Endothelial cell of umbilical vein (primary cell): ENCODE data around the gene UVRAG. TPM values are rescaled to one million over a fixed set of nuclear protein-coding genes. Genes with fewer than 3 reads are reported as not detected.

Source experiments
- BruUV-seq: library from RNA; stranded (reverse); fragments of 400-500 nt; replicated peaks from 2 replicates; lab custom pipeline; 2021; lab: Mats Ljungman, UMichigan
- CTCF ChIA-PET: fragments of 300-600, 350-600 bp; sonication (Branson Sonifier 250); formaldehyde crosslinking; loops from one replicate; lab custom pipeline; 2021; ENCODE audit warnings: antibody characterized with exemption, inconsistent platforms; lab: Charles Lee
- POLR2A ChIA-PET: fragments of 300-600, 350-600 bp; sonication (Branson Sonifier 250); formaldehyde crosslinking; loops from one replicate; lab custom pipeline; 2021; ENCODE audit warnings: antibody characterized with exemption, inconsistent platforms; lab: Charles Lee
- DNase-seq: peaks from one replicate; pipeline ENCODE4 v3.0.0-alpha.2; 2011; ENCODE audit warnings: low read depth, low spot score
- FAIRE-seq: peaks from 2 replicates; lab custom pipeline; 2011; peaks lifted over from hg19 to GRCh38; lab: Jason Lieb, UNC
- H2AFZ ChIP-seq: 2 replicates; pipeline ENCODE4 v1.6.0; 2012; ENCODE audit warnings: low read depth, low read length, control low read depth, inconsistent platforms
- H3K27ac ChIP-seq: 2 replicates; pipeline ENCODE4 v1.5.1; 2011; ENCODE audit warnings: low read depth, mild to moderate bottlenecking, control low read depth, low read length, moderate library complexity; ENCODE audit not compliant: insufficient read depth
- H3K27me3 ChIP-seq, 2 experiments: 2 replicates each; pipeline versions ENCODE4 v1.6.0 to v1.6.1; 2011; ENCODE audit warnings: low read length in 2 of 2, mixed read lengths in 1 of 2; ENCODE audit not compliant: control insufficient read depth in 2 of 2, insufficient read depth in 2 of 2
- H3K36me3 ChIP-seq, 2 experiments: 2 replicates in 1 of 2; 3 replicates in 1 of 2; pipeline ENCODE4 v1.5.1; 2011; ENCODE audit warnings: low read length in 2 of 2, mild to moderate bottlenecking in 1 of 2, moderate library complexity in 1 of 2; ENCODE audit not compliant: control insufficient read depth in 2 of 2, insufficient read depth in 2 of 2; ENCODE audit errors: extremely low read depth in 1 of 2
- H3K4me1 ChIP-seq: 3 replicates; pipeline ENCODE4 v1.5.1; 2011; ENCODE audit warnings: mild to moderate bottlenecking, low read length; ENCODE audit not compliant: control insufficient read depth, insufficient read depth; ENCODE audit errors: extremely low read depth
- H3K4me2 ChIP-seq: 2 replicates; pipeline ENCODE4 v1.6.1; 2011; ENCODE audit warnings: low read length, control low read depth, mixed read lengths; ENCODE audit not compliant: insufficient read depth
- H3K4me3 ChIP-seq, 3 experiments: fragments of 200-600 bp in 1 of 3; sonication (generic), shearing (Covaris generic) in 1 of 3; replicated peaks in 1 of 3; 2 replicates each; pipeline ENCODE4 v1.5.1; 2011 to 2016; ENCODE audit warnings: control low read depth in 3 of 3, low read length in 3 of 3, mild to moderate bottlenecking in 2 of 3, inconsistent platforms in 1 of 3, low read depth in 1 of 3, moderate library complexity in 1 of 3; ENCODE audit not compliant: insufficient read depth in 1 of 3
- H3K79me2 ChIP-seq: 2 replicates; pipeline ENCODE4 v1.6.0; 2012; ENCODE audit warnings: low read length, inconsistent platforms; ENCODE audit not compliant: control insufficient read depth, insufficient read depth
- H3K9ac ChIP-seq: replicated peaks from 2 replicates; pipeline ENCODE3; 2011; ENCODE audit warnings: low read length, control low read depth; ENCODE audit not compliant: insufficient read depth; ENCODE audit errors: extremely low read depth
- H3K9me1 ChIP-seq: replicated peaks from 3 replicates; pipeline ENCODE4 v1.6.0; 2011; ENCODE audit warnings: mild to moderate bottlenecking, low read length; ENCODE audit not compliant: control insufficient read depth, insufficient read depth; ENCODE audit errors: extremely low read depth
- H3K9me3 ChIP-seq: replicated peaks from 2 replicates; pipeline ENCODE4 v1.5.1; 2012; ENCODE audit warnings: low read length, inconsistent platforms; ENCODE audit not compliant: control insufficient read depth, insufficient read depth
- H4K20me1 ChIP-seq: replicated peaks from 2 replicates; pipeline ENCODE3; 2011; ENCODE audit warnings: mild to moderate bottlenecking, low read length; ENCODE audit not compliant: control insufficient read depth, insufficient read depth; ENCODE audit errors: extremely low read depth
- EZH2 ChIP-seq: IDR thresholded peaks from 2 replicates; pipeline ENCODE4 v1.6.1; 2012; ENCODE audit warnings: borderline replicate concordance, low read depth, mild to moderate bottlenecking, moderate library complexity, low read length, inconsistent platforms; ENCODE audit not compliant: severe bottlenecking
- FOS ChIP-seq: IDR thresholded peaks from 2 replicates; pipeline ENCODE4 v1.6.1; 2011; ENCODE audit warnings: mild to moderate bottlenecking, low read length, moderate library complexity, borderline replicate concordance; ENCODE audit not compliant: insufficient read depth
- GATA2 ChIP-seq: IDR thresholded peaks from 2 replicates; pipeline ENCODE4 v1.7.0; 2011; ENCODE audit warnings: low read depth, mild to moderate bottlenecking, moderate library complexity, mixed read lengths, low read length; ENCODE audit not compliant: insufficient read length, insufficient read depth
- JUN ChIP-seq: IDR thresholded peaks from 2 replicates; pipeline ENCODE4 v1.6.1; 2011; ENCODE audit warnings: borderline replicate concordance, low read depth; ENCODE audit not compliant: insufficient read length, insufficient read depth
- MYC ChIP-seq: IDR thresholded peaks from one replicate; pipeline ENCODE4 v1.6.1; 2011; ENCODE audit warnings: mild to moderate bottlenecking, low read depth, low read length
- POLR2A ChIP-seq: IDR thresholded peaks from 2 replicates; pipeline ENCODE4 v1.6.1; 2012; ENCODE audit warnings: low read depth, mild to moderate bottlenecking, control low read depth, low read length
- POLR2AphosphoS5 ChIP-seq: IDR thresholded peaks from 2 replicates; pipeline ENCODE4 v1.6.1; 2012; ENCODE audit warnings: low read depth, mild to moderate bottlenecking, control low read depth, low read length, moderate library complexity; ENCODE audit not compliant: insufficient read depth
- dilution Hi-C: fragments of 300-500 bp; cut with MboI; formaldehyde crosslinking; loops from one replicate; pipeline ENCODE4 v1.15.0; 2019; ENCODE audit warnings: low sequenced_read_pairs; ENCODE audit not compliant: extremely low pct_ligation_motif_present
- intact Hi-C: fragments of 100-400 bp; cut with micrococcal nuclease; formaldehyde crosslinking; loops from one replicate; pipeline ENCODE4 v1.10.0; 2022
- polyA plus RNA-seq, 4 experiments: library from polyadenylated mRNA; depleted of rRNA in 3 of 4; stranded (reverse) in 3 of 4; unstranded in 1 of 4; fragments of >200 nt; gene quantifications; 2 replicates each; pipeline versions ENCODE4 v1.2.1 to v1.2.3, GENCODE V29; 2011 to 2012; ENCODE audit warnings: missing spikeins in 1 of 4
- total RNA-seq: library from RNA; stranded (reverse); gene quantifications from 2 replicates; pipeline ENCODE4 v1.2.3, GENCODE V29; 2021
- TF ChIP-seq, protein P1 (sequence below), 2 donors: IDR thresholded peaks; 1 replicate in 1 of 2; 2 replicates in 1 of 2; pipeline ENCODE4 v1.5.1; 2011; ENCODE audit warnings: low read length in 2 of 2, mild to moderate bottlenecking in 2 of 2, moderate library complexity in 2 of 2, control low read depth in 1 of 2, inconsistent platforms in 1 of 2, low read depth in 1 of 2; ENCODE audit not compliant: insufficient read depth in 1 of 2; ENCODE audit errors: extremely low read depth in 1 of 2
- TF ChIP-seq, protein P2 (sequence below): IDR thresholded peaks from 2 replicates; pipeline ENCODE4 v1.6.1; 2011; ENCODE audit not compliant: insufficient read depth, insufficient read length

Gene UVRAG
- total and polyA plus RNA-seq, 2 donors (not counting 3 experiments of a cell fraction or from before 2014, with no cell fraction given): 21.2 to 65.6 TPM

GRCh38 chr11:75785187-75785586 lies 29.8 kb upstream of the UVRAG start:
- no peaks in the 10 kb centered on the region for H3K9me3 ChIP-seq
- no peak for FAIRE-seq
- no peaks in the 10 kb centered on the region for H3K27me3 ChIP-seq
- H3K27ac ChIP-seq: no peak overlapping the region
- H3K4me3 ChIP-seq: no peak overlapping the region
- DNase-seq: no peak
- H3K9ac ChIP-seq: no peak overlapping the region
- dilution Hi-C loops (no loop called here), intact Hi-C loops (no loop called here)
- H2AFZ ChIP-seq: no peak overlapping the region
- TF ChIP-seq, protein P1, sequence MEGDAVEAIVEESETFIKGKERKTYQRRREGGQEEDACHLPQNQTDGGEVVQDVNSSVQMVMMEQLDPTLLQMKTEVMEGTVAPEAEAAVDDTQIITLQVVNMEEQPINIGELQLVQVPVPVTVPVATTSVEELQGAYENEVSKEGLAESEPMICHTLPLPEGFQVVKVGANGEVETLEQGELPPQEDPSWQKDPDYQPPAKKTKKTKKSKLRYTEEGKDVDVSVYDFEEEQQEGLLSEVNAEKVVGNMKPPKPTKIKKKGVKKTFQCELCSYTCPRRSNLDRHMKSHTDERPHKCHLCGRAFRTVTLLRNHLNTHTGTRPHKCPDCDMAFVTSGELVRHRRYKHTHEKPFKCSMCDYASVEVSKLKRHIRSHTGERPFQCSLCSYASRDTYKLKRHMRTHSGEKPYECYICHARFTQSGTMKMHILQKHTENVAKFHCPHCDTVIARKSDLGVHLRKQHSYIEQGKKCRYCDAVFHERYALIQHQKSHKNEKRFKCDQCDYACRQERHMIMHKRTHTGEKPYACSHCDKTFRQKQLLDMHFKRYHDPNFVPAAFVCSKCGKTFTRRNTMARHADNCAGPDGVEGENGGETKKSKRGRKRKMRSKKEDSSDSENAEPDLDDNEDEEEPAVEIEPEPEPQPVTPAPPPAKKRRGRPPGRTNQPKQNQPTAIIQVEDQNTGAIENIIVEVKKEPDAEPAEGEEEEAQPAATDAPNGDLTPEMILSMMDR (IDR thresholded peaks at IDR 0.05; ENCODE audit: extremely low read depth in 1 of 2, insufficient read depth in 1 of 2, low read depth in 1 of 2, low read length in 2 of 2): no peak
- TF ChIP-seq JUN (no peak), GATA2 (no peak), POLR2A (no peak), EZH2 (no peak), MYC (no peak), FOS (no peak), POLR2AphosphoS5 (no peak)
- TF ChIP-seq, protein P2, sequence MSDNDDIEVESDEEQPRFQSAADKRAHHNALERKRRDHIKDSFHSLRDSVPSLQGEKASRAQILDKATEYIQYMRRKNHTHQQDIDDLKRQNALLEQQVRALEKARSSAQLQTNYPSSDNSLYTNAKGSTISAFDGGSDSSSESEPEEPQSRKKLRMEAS: no peak
- BruUV-seq: no TSS peak
- no peak overlapping the region for H3K4me2 ChIP-seq
- no peaks in the 10 kb centered on the region for H4K20me1 ChIP-seq
- no peaks in the 10 kb centered on the region for H3K79me2 ChIP-seq
- H3K36me3 ChIP-seq: no peaks in the 10 kb centered on the region
- ChIA-PET CTCF (interaction anchor here (1.5 to 2.1 kb wide), 2 partner anchors 18 to 62 kb away, joined by 5 to 7 read pairs; no protein-coding TSS in a partner anchor), POLR2A (no interaction called here)
- no peaks in the 10 kb centered on the region for H3K9me1 ChIP-seq
- no peaks in the 10 kb centered on the region for H3K4me1 ChIP-seq
